CD4-positive, alpha-beta memory T cell (primary cell): ENCODE results near the gene ZNF728. TPM values are rescaled to one million over a fixed set of nuclear protein-coding genes. Genes with fewer than 3 reads are reported as not detected.
A peak's percentile ranks its signal among the peaks of the same experiment; 100 is the strongest.
"Not testable (repeated sequence)": the region's sequence is repeated elsewhere in the genome, so short reads cannot be mapped to it uniquely, and the experiment has no call there.

ENCODE experiments used
- CTCF ChIA-PET: fragments of 350-600 bp; sonication (Branson Sonifier 250); formaldehyde crosslinking; loops from one replicate; lab custom pipeline; 2021; ENCODE audit warnings: inconsistent platforms; ENCODE audit not compliant: partially characterized antibody; lab: Charles Lee
- POLR2A ChIA-PET: fragments of 350-600 bp; sonication (Branson Sonifier 250); formaldehyde crosslinking; loops from one replicate; lab custom pipeline; 2021; ENCODE audit not compliant: partially characterized antibody; lab: Charles Lee
- DNase-seq, 5 donors: peaks; one replicate each; pipeline versions ENCODE4 v3.0.0 to v3.0.0-alpha.2; 2020 to 2022; ENCODE audit warnings: mixed read lengths in 1 of 5
- H3K27ac ChIP-seq: one replicate; pipeline ENCODE4 v1.7.0; 2013; ENCODE audit warnings: low read depth, low read length
- H3K27me3 ChIP-seq: 2 replicates; pipeline ENCODE4 v1.7.0; 2013; ENCODE audit warnings: mild to moderate bottlenecking, low read length, moderate library complexity; ENCODE audit not compliant: insufficient read depth
- H3K36me3 ChIP-seq: 2 replicates; pipeline ENCODE4 v1.7.0; 2013; ENCODE audit warnings: mild to moderate bottlenecking, low read length, moderate library complexity; ENCODE audit not compliant: insufficient read depth
- H3K4me1 ChIP-seq: 2 replicates; pipeline ENCODE4 v1.7.0; 2013; ENCODE audit warnings: mild to moderate bottlenecking, low read length, moderate library complexity; ENCODE audit not compliant: insufficient read depth
- H3K4me3 ChIP-seq, 2 donors: one replicate each; pipeline ENCODE4 v1.7.0; 2013; ENCODE audit warnings: low read length in 2 of 2, mild to moderate bottlenecking in 1 of 2
- H3K9me3 ChIP-seq, 2 donors: one replicate each; pipeline ENCODE4 v1.7.0; 2013; ENCODE audit warnings: low read length in 2 of 2, control low read depth in 1 of 2; ENCODE audit not compliant: control insufficient read depth in 1 of 2
- H3K27ac Mint-ChIP-seq, 7 donors: one replicate each; pipeline ENCODE4 v1.8.0; 2020 to 2021; ENCODE audit warnings: mixed read lengths in 7 of 7, mild to moderate bottlenecking in 6 of 7, inconsistent platforms in 3 of 7, moderate library complexity in 3 of 7
- H3K27me3 Mint-ChIP-seq, 2 donors: one replicate each; pipeline ENCODE4 v1.8.0; 2020 to 2021; ENCODE audit warnings: mixed read lengths in 2 of 2
- H3K36me3 Mint-ChIP-seq, 2 donors: one replicate each; pipeline ENCODE4 v1.8.0; 2020 to 2021; ENCODE audit warnings: mixed read lengths in 2 of 2, inconsistent platforms in 1 of 2, mild to moderate bottlenecking in 1 of 2
- H3K4me1 Mint-ChIP-seq, 4 donors: one replicate each; pipeline ENCODE4 v1.8.0; 2020 to 2021; ENCODE audit warnings: mixed read lengths in 4 of 4, mild to moderate bottlenecking in 1 of 4
- H3K4me3 Mint-ChIP-seq, 8 donors: one replicate each; pipeline ENCODE4 v1.8.0; 2020 to 2021; ENCODE audit warnings: mixed read lengths in 8 of 8, mild to moderate bottlenecking in 7 of 8, moderate library complexity in 6 of 8, inconsistent platforms in 3 of 8
- H3K9me3 Mint-ChIP-seq, 8 donors: one replicate each; pipeline ENCODE4 v1.8.0; 2020 to 2021; ENCODE audit warnings: mixed read lengths in 8 of 8, mild to moderate bottlenecking in 5 of 8, inconsistent platforms in 3 of 8, moderate library complexity in 1 of 8
- intact Hi-C: fragments of 100-400 bp; cut with micrococcal nuclease; formaldehyde crosslinking; loops from one replicate; pipeline ENCODE4 v1.15.1; 2023
- polyA plus RNA-seq, 2 donors: library from polyadenylated mRNA; unstranded; fragments of 300-500 nt; fragmentation: Illumina TruSeq; gene quantifications; one replicate each; pipeline ENCODE4 v1.2.3, GENCODE V29; 2021
- total RNA-seq, 2 experiments: library from RNA; stranded (reverse); gene quantifications; one replicate each; pipeline ENCODE4 v1.2.3, GENCODE V29; 2021

The ZNF728 gene
- total RNA-seq (not detected), polyA plus RNA-seq (not detected)

DNA sequence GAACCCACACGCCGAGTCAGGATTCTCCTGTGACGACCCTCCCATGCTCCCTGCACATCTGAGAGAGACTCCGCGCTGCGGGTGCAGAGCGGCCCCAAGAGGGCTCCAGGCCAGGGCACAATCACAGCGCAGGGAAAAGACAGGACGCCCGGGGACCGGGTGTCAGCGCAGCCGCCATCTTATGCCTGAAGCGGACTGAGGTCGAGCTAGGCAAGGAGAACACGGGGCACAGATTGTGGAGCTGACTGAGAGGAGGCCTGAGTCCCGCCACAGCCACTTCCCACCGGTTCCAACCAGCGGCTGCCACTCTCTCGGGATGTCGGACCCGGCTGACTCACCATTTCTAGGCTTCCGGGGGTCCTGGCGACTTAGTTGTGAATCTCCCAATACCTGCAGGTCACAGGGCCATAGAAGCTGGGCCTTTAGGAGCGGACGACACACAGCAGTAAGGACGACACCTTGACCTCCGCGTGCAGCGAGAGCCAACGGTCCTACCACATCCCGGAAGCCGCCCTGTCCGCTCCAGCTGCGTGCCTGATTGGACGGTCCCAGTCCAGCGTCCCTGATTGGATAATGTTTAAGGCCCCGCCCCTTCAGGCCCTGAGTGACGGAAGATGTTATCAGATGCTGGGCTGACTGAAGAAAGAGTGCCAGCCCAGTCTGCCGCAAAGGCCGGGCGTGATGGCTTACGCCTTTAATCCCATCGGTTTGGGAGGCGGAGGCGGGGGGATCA is at the start of gene ZNF728:
TSS of gene ZNF728 (minus strand) at position 487 of the 733 bp plus-strand sequence. CDS start at position 341, 146 bp downstream.
- DNase-seq = peak in 1 of 5 donors; percentile 30
- Mint-ChIP-seq H3K27me3 (no peaks in the 10 kb centered on the region), H3K4me3 (peak within 1 kb of the TSS in 2 of 8 donors; percentile 26 to 29), H3K4me1 (no peaks in the 10 kb centered on the region), H3K36me3 (peaks cover 2 to 3% of the 10 kb centered on the region in 2 donors), H3K27ac (no peak within 1 kb of the TSS), H3K9me3 (peaks cover 4 to 64% (median 45%) of the 10 kb centered on the region in 8 donors)
- POLR2A ChIA-PET = no interaction called here
- no peaks in the 10 kb centered on the region for H3K36me3 ChIP-seq
- H3K4me3 ChIP-seq = no peak within 1 kb of the TSS
- H3K4me1 ChIP-seq = no peaks in the 10 kb centered on the region
- CTCF ChIA-PET = no interaction called here
- no peaks in the 10 kb centered on the region for H3K9me3 ChIP-seq
- intact Hi-C loops = no loop called here
- no peak within 1 kb of the TSS for H3K27ac ChIP-seq
- no peaks in the 10 kb centered on the region for H3K27me3 ChIP-seq

DNA sequence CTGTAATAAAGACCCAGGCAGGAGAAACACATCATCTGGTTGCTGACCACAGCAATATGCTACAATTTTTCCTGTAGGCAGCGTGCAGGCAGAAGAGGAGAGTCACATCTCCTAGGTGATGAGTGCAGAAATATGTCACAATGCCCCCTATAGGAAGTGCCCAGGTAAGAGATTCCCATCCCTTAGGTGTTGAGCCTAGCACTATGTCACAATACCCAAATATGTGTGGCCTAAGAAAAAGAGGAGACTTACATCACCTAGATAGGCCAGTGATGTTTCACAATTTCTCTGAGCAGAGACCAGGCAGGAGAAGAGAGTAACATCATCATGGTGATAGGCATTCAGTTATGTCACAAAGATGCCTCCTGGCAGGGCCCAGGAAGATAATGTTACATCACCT is 49.4 kb upstream of the ZNF728 start:
- DNase-seq = no peak
- CTCF ChIA-PET = no interaction called here
- Histone ChIP-seq H3K4me3 (no peak overlapping the region), H3K36me3 (no peaks in the 10 kb centered on the region), H3K27me3 (no peaks in the 10 kb centered on the region), H3K4me1 (no peaks in the 10 kb centered on the region), H3K9me3 (no peaks in the 10 kb centered on the region), H3K27ac (no peak overlapping the region)
- POLR2A ChIA-PET = no interaction called here
- no peak overlapping the region for H3K4me3 Mint-ChIP-seq
- no peaks in the 10 kb centered on the region for H3K27me3 Mint-ChIP-seq
- H3K9me3 Mint-ChIP-seq = peaks cover 3 to 17% (median 13%) of the 10 kb centered on the region in 8 donors
- intact Hi-C loops = no loop called here
- no peak overlapping the region for H3K27ac Mint-ChIP-seq
- H3K36me3 Mint-ChIP-seq = no peaks in the 10 kb centered on the region
- H3K4me1 Mint-ChIP-seq = no peaks in the 10 kb centered on the region

DNA sequence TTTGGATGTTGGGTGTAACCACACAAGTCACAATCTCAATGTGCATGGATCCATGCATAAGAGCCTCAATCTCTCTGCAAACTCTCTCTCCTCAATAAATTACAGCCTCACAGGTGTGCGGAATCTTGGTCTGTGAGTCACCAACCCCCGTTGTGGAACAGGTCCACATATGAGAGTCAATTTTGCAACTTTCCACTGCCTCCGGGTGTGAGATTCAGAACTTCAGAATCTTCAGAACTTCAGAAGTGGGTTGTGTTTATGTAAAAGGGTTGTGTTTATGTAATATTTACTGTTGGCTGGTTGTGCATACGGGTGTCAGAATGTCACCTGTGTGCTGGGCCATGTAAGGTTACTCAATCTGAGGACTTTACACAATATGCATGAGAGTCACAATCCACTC is 46.3 kb upstream of the ZNF728 start:
- Mint-ChIP-seq H3K4me1 (no peaks in the 10 kb centered on the region), H3K27me3 (no peaks in the 10 kb centered on the region), H3K27ac (no peak overlapping the region), H3K36me3 (no peaks in the 10 kb centered on the region), H3K4me3 (no peak overlapping the region), H3K9me3 (peaks cover 6 to 26% (median 16%) of the 10 kb centered on the region in 8 donors)
- H3K9me3 ChIP-seq = no peaks in the 10 kb centered on the region
- no peaks in the 10 kb centered on the region for H3K27me3 ChIP-seq
- POLR2A ChIA-PET = no interaction called here
- intact Hi-C loops = no loop called here
- no peak overlapping the region for H3K27ac ChIP-seq
- H3K4me1 ChIP-seq = no peaks in the 10 kb centered on the region
- no peak for DNase-seq
- CTCF ChIA-PET = no interaction called here
- no peaks in the 10 kb centered on the region for H3K36me3 ChIP-seq
- H3K4me3 ChIP-seq = no peak overlapping the region

DNA sequence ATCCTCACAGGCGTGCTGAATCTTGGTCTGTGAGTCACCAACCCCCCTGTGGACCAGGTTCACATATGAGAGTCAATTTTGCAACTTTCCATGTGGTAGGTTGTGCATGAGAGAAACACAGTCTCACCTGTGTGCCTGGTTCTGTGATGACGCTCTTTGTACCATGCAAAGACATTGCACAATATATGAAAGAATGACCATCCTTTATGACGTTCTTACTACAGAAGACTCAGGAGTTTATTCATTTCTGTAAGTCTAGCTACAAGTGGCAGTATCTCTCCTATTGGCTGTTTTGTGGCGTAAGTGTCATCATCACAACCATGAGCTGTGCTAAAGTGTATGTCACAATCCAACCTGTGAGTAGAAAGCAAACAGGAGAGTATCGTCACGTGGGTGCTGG is 43.8 kb upstream of the ZNF728 start:
- intact Hi-C loops = no loop called here
- Histone ChIP-seq H3K36me3 (no peaks in the 10 kb centered on the region), H3K27ac (no peak overlapping the region), H3K4me1 (no peaks in the 10 kb centered on the region), H3K4me3 (no peak overlapping the region), H3K27me3 (no peaks in the 10 kb centered on the region), H3K9me3 (peaks cover 0 to 3% of the 10 kb centered on the region in 2 donors)
- Mint-ChIP-seq H3K4me1 (no peaks in the 10 kb centered on the region), H3K9me3 (peaks cover 8 to 38% (median 23%) of the 10 kb centered on the region in 8 donors), H3K36me3 (no peaks in the 10 kb centered on the region), H3K27ac (no peak overlapping the region), H3K4me3 (no peak overlapping the region), H3K27me3 (no peaks in the 10 kb centered on the region)
- POLR2A ChIA-PET = no interaction called here
- DNase-seq = no peak
- CTCF ChIA-PET = no interaction called here

DNA sequence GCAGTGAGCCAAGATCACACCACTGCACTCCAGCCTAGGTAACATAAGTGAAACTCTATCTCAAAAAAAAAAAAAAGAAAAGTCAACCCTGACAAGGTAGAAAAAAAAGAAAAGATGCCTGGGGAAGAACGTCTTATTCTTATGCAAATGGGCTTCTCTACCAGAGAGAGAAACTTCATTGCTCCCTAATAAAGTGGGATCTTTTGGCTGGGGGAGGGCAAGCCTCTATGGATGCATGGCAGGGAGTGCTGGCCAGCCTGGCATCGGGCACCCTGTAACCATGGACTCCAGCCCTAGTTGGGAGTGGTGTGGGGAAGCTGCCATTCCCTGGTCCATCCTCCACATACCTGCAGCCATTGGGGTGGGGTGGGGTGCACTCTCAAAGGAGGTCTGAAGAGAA is 30.7 kb upstream of the ZNF728 start:
- Mint-ChIP-seq H3K9me3 (peaks cover 3 to 28% (median 15%) of the 10 kb centered on the region in 8 donors), H3K27ac (no peak overlapping the region), H3K36me3 (no peaks in the 10 kb centered on the region), H3K4me3 (no peak overlapping the region), H3K27me3 (no peaks in the 10 kb centered on the region), H3K4me1 (peaks cover 0 to 3% (median 0%) of the 10 kb centered on the region in 4 donors)
- CTCF ChIA-PET = no interaction called here
- no peak overlapping the region for H3K27ac ChIP-seq
- H3K4me3 ChIP-seq = no peak overlapping the region
- no peaks in the 10 kb centered on the region for H3K4me1 ChIP-seq
- H3K9me3 ChIP-seq = no peaks in the 10 kb centered on the region
- POLR2A ChIA-PET = no interaction called here
- H3K27me3 ChIP-seq = no peaks in the 10 kb centered on the region
- no peak for DNase-seq
- intact Hi-C loops = no loop called here
- no peaks in the 10 kb centered on the region for H3K36me3 ChIP-seq

DNA sequence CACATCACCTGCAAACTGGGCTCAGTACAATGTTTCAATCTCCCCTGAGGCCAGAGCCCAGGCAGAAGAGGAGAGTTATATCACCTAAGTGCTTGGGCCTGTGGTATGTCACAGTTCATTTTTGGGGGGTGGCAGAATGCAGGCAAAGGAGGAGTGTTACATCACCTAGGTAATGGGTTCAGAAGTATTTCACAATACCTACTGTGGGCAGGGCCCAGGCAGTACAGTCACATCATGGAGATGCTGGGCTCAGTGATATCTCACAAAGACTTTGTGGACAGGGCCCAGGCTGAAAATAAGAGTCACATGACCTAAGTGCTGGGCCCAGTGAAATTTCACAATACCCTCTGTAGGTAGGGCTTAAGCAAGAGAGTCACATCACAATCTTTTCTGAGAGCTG is 12.7 kb upstream of the ZNF728 start:
- no peak overlapping the region for H3K27ac ChIP-seq
- POLR2A ChIA-PET = no interaction called here
- no peaks in the 10 kb centered on the region for H3K4me1 ChIP-seq
- intact Hi-C loops = no loop called here
- Mint-ChIP-seq H3K4me1 (no peaks in the 10 kb centered on the region), H3K36me3 (no peaks in the 10 kb centered on the region), H3K27ac (no peak overlapping the region), H3K4me3 (no peak overlapping the region), H3K9me3 (peaks cover 3 to 44% (median 30%) of the 10 kb centered on the region in 8 donors), H3K27me3 (no peaks in the 10 kb centered on the region)
- H3K27me3 ChIP-seq = no peaks in the 10 kb centered on the region
- H3K4me3 ChIP-seq = no peak overlapping the region
- no peaks in the 10 kb centered on the region for H3K36me3 ChIP-seq
- CTCF ChIA-PET = no interaction called here
- DNase-seq = no peak
- no peaks in the 10 kb centered on the region for H3K9me3 ChIP-seq

DNA sequence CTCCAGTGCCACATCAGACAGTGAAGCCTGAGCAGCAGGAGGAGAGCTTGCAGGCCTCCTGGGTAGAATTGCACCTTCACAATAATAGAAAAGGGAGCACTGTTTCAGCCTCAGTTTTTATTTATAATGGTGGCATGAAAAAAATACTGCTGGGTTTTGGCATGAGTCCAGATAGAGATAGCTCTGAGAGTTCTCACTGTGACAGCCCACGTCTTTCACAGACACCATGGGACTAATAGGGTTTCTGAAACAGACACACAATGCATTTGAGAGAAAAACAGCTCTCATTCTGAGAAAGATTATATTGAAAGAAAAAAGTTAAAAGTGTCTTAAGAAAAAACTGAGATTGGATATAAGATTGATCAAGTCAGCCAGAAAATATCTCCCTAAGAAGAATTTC is 8.0 kb downstream of the ZNF728 start:
- H3K4me3 Mint-ChIP-seq, H3K4me1 Mint-ChIP-seq, POLR2A ChIA-PET, H3K4me1 ChIP-seq, H3K36me3 ChIP-seq, H3K27me3 Mint-ChIP-seq, H3K27me3 ChIP-seq, intact Hi-C loops, CTCF ChIA-PET, DNase-seq, H3K27ac ChIP-seq, H3K27ac Mint-ChIP-seq, H3K9me3 ChIP-seq, H3K4me3 ChIP-seq, H3K36me3 Mint-ChIP-seq: not testable (repeated sequence)
- H3K9me3 Mint-ChIP-seq = peaks cover 0 to 49% (median 32%) of the 10 kb centered on the region in 8 donors
